T-helper 22 cell (primary cell): ENCODE measurements around the gene STON2.

Experiments used
- DNase-seq: peaks from one replicate; pipeline ENCODE4 v3.0.0-alpha.2; 2020; ENCODE audit warnings: low read depth

STON2 gene

DNA sequence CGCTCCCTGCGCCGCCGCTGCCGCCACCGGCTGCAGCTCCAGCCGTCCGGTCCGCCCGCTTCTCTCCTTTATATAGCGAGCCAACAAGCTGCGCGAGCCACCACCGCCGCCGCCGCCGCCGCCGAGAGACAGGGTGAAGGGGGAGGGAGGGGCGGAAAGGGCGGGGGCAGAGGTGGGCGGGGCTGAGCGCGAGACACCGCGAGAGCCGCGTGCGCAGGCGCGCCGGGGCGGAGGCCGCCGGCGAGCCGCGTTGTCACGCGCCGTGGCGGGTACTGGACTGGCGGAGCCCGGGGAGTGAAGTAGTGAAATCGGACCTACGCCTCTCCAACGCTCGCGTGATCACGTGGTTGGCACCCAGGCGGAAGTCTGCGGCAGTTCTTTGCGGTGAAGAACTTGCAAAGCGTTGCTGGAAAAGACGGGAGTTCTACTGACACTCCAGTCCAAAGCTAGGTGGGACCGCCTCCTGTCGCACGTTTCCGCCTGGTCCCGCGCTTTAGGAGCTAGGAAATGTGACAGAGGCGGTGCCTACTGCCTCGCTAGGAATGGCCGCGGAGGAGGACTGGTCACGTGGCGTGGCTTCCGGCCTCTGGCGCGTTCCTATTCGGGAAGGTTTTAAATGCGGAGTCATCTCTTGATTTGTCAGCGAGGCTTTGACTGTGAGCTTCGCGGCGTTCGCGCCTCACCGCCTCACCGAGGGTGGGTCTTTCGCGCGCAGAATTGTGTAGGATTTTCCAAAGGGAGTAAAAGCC is 179.1 kb downstream of the STON2 start, which contains the start of gene GTF2A1:
Gene GTF2A1 (minus strand): TSS at position 130 of the 749 bp plus-strand sequence. CDS start 441 bp downstream, outside the sequence.
- DNase-seq, result peak; percentile 93

DNA sequence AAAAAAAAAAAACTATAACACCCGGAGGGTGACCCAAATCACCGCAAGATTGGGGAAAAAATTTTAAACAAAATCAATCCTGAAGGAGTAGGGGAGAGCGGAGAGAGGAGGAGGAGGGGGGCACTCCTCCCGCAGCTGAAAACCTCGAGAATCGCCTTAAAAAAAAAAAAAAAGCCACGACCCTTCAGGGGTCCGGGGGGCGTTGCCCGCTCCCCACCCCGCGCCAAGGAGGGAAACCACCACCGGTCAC is 179.6 kb downstream of the STON2 start:
- no peak for DNase-seq

DNA sequence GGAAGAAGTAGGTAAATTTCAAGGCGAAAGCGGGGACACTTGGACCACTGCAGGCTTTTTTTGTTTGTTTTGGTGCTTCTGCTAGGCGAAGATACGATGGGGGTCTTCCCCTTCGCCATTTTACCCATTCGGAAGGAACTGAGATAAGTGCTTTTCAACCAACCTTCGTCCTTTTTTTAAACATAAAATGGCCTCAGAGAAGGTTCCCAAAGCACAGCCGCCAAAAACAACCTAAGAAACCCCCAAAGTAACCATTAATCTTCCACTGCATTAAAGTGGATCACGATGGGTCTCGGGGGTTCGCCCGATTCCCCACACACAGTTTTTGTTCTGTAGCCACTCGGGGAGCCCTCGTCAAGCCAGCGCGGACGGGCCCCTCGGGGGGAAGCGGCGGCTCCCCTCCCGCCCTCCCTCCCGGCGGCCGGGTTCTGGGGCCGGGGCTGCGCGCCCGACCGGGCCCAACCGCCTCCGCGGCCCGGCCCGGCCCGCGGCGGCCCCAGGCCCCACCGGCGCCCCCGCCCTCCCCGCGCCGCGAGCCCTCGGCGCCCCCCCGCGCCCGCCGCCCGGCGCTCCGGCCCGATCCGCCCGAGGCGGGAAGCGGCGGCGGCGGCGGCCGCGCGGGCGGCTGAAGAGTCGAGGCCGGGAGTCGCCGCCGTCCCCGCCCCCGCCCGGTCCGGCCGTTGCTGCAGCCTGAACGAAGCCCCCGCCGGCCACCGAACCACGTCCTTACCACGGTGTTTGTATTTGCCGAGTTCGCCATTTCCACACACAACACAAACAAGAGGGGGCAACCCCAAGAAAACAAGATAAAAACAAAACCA is 180.2 kb downstream of the STON2 start:
- peak; percentile 24 for DNase-seq

DNA sequence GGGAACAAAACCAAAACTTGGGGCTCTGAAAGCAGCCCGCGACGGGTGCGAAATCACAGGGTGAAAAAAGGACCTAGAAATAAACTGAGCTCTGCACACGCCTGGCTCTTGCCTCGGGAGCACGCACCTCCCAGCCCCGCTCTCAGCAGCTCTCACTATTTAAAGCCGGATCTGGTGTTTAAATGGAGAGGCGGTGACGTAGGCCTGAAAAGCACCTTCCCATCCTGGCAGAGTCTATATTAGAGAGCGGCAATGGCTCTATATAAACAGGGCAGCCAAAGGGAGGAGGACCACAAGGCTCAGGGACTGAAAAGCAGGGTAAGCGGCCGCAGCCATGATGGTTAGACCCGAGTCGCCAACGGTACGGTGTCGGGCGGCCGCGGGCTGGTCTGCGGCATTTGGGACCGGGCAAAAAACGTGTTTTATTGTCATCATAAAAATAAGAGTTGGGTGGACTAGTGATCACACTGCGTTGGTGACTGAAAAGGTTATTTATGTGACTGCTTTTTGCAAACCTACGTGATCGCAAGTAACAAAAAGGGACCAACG is 180.8 kb downstream of the STON2 start:
- peak; percentile 83 for DNase-seq

DNA sequence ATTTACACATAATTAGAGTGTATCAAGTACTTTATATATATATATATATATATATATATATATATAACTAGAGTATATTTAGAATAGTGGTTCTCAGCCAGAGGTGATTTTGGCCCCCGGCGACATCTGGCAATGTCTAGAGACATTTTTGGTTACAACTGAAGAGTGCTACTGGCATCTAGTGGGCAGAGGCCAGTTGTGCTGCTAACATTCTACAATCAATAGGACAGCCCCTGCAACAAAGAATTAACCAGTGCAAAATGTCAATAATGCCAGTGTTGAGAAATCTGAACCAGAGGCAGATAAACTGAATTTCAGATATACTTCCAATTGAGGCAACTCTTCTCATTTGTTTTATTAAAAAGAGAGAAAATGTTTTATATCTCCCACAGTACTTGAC is 188.3 kb downstream of the STON2 start:
- no peak for DNase-seq
